ENCODE measurements around the gene MYLK. TPM values are rescaled to one million over a fixed set of nuclear protein-coding genes. Genes with fewer than 3 reads are reported as not detected.

The MYLK gene
- total and polyA plus RNA-seq, 10 of the 15 experiments (the other 5 are each of a cell fraction or from before 2014, with no cell fraction given), result 0.04 to 1.6 (median 0.42) TPM; not detected in 1

GRCh38 chr3:123571264-123571972, 312.7 kb downstream of the MYLK start:
- H3K4me2 ChIP-seq (ENCODE audit: control insufficient read depth, insufficient read depth), result no peak overlapping the region
- no peaks in the 10 kb centered on the region for H3K79me2 ChIP-seq (ENCODE audit: control insufficient read depth, insufficient read depth, low read length)
- no peaks in the 10 kb centered on the region for H4K20me1 ChIP-seq (ENCODE audit: control insufficient read depth, insufficient read depth)
- no TSS peak for BruUV-seq (replicated peaks)
- ChIA-PET POLR2A (interaction anchor here (1.2 to 1.3 kb wide), 3 partner anchors 8 to 18 kb away, joined by 3 to 4 read pairs (median 3); no protein-coding TSS in a partner anchor), SMC1A (ENCODE audit: uncharacterized antibody, unreplicated experiment) (interaction anchor here (0.8 to 7.0 kb wide), 5 partner anchors 10 to 24 kb away, joined by 3 to 56 read pairs (median 8); no protein-coding TSS in a partner anchor), CTCF (interaction anchor here (0.7 to 5.0 kb wide), 4 partner anchors 10 to 241 kb away, joined by 3 to 61 read pairs (median 11); no protein-coding TSS in a partner anchor), RAD21 (ENCODE audit: unreplicated experiment) (interaction anchor here (1.0 to 1.9 kb wide), 4 partner anchors 9 to 69 kb away, joined by 3 to 7 read pairs (median 4); no protein-coding TSS in a partner anchor)
- FAIRE-seq (no peak), ATAC-seq (no peak), DNase-seq (ENCODE audit: low read depth, low spot score) (no peak)
- TF ChIP-seq PML (IDR thresholded peaks at IDR 0.05; ENCODE audit: low read length), result no peak
- peak; percentile 21 to 55; a peak in 1 of 4 replicates for TF ChIP-seq BHLHE40 (IDR thresholded peaks at IDR 0.05; ENCODE audit: borderline replicate concordance in 1 of 2, low read depth in 2 of 2, low read length in 1 of 2)
- no peak overlapping the region for H3K9ac ChIP-seq (ENCODE audit: control insufficient read depth, insufficient read depth, low read length)
- no peaks in the 10 kb centered on the region; a peak in 2 of 4 replicates for H3K36me3 ChIP-seq (ENCODE audit: control insufficient read depth in 2 of 2, insufficient read depth in 2 of 2, low read length in 1 of 2)
- in situ Hi-C loops (cut with MboI), result no loop called here
- H3K9me3 ChIP-seq (replicated peaks; ENCODE audit: control insufficient read depth, insufficient read depth, low read length), result no peaks in the 10 kb centered on the region
- intact Hi-C loops (cut with micrococcal nuclease; ENCODE audit: unreplicated experiment), result no loop called here
- no peak overlapping the region for H3K27ac ChIP-seq (ENCODE audit: control insufficient read depth, insufficient read depth)
- peaks cover 9% of the 10 kb centered on the region; the same call in 1 of the 2 replicates for H3K4me1 ChIP-seq (ENCODE audit: control insufficient read depth, insufficient read depth, low read length)
- 45% methylated on average over 4 of the region's 4 CpGs for WGBS (ENCODE audit: insufficient coverage, insufficient replicate concordance, low lambda C conversion rate, missing lambda C conversion rate)
- H3K4me3 ChIP-seq, result no peak overlapping the region
- H3K27me3 ChIP-seq (replicated peaks in 1 of 2; ENCODE audit: control insufficient read depth in 2 of 2, insufficient read depth in 2 of 2, low read length in 1 of 2), result no peaks in the 10 kb centered on the region
- H2AFZ ChIP-seq (ENCODE audit: control insufficient read depth, low read depth, low read length), result no peak overlapping the region

- no peak overlapping the region for H3K4me3 ChIP-seq
- no peaks in the 10 kb centered on the region for H3K27me3 ChIP-seq (replicated peaks in 1 of 2; ENCODE audit: control insufficient read depth in 2 of 2, insufficient read depth in 2 of 2, low read length in 1 of 2)
- SMC1A ChIA-PET (ENCODE audit: uncharacterized antibody, unreplicated experiment), result interaction anchor here (0.9 kb wide), 1 partner anchor 18 kb away, joined by 3 read pairs; no protein-coding TSS in a partner anchor
- in situ Hi-C loops (cut with MboI), result no loop called here
- RAD21 ChIA-PET (ENCODE audit: unreplicated experiment), result no interaction called here
- POLR2A ChIA-PET, result no interaction called here
- no peak for FAIRE-seq
- H3K9me3 ChIP-seq (replicated peaks; ENCODE audit: control insufficient read depth, insufficient read depth, low read length), result no peaks in the 10 kb centered on the region
- DNase-seq (ENCODE audit: low read depth, low spot score), result no peak
- H3K4me2 ChIP-seq (ENCODE audit: control insufficient read depth, insufficient read depth), result no peak overlapping the region
- no peak overlapping the region for H3K9ac ChIP-seq (ENCODE audit: control insufficient read depth, insufficient read depth, low read length)
- no peak for ATAC-seq
- no peaks in the 10 kb centered on the region for H3K79me2 ChIP-seq (ENCODE audit: control insufficient read depth, insufficient read depth, low read length)
- H3K36me3 ChIP-seq (ENCODE audit: control insufficient read depth in 2 of 2, insufficient read depth in 2 of 2, low read length in 1 of 2), result no peaks in the 10 kb centered on the region; a peak in 1 of 4 replicates
- H2AFZ ChIP-seq (ENCODE audit: control insufficient read depth, low read depth, low read length), result no peak overlapping the region
- CTCF ChIA-PET, result interaction anchor here (0.8 to 1.7 kb wide), 3 partner anchors 9 to 15 kb away, joined by 3 to 11 read pairs (median 5); no protein-coding TSS in a partner anchor
- no peak overlapping the region for H3K27ac ChIP-seq (ENCODE audit: control insufficient read depth, insufficient read depth)
- intact Hi-C loops (cut with micrococcal nuclease; ENCODE audit: unreplicated experiment), result no loop called here
- H3K4me1 ChIP-seq (ENCODE audit: control insufficient read depth, insufficient read depth, low read length), result peaks cover 7% of the 10 kb centered on the region; the same call in 1 of the 2 replicates
- no peaks in the 10 kb centered on the region for H4K20me1 ChIP-seq (ENCODE audit: control insufficient read depth, insufficient read depth)
- BruUV-seq (replicated peaks), result no TSS peak
- TF ChIP-seq CEBPB (IDR thresholded peaks at IDR 0.05; ENCODE audit: borderline replicate concordance in 1 of 2, low read depth in 2 of 2, low read length in 2 of 2) (no peak), MAX (IDR thresholded peaks at IDR 0.05; ENCODE audit: low read depth, low read length) (no peak), NFYB (IDR thresholded peaks at IDR 0.05; ENCODE audit: insufficient read depth, low read depth, low read length) (no peak), NFYA (IDR thresholded peaks at IDR 0.05; ENCODE audit: borderline replicate concordance, low read depth, low read length) (no peak), ZNF622 (IDR thresholded peaks at IDR 0.05) (no peak), ZNF592 (IDR thresholded peaks at IDR 0.05) (no peak)
Measured at GRCh38 chr3:123568875-123569274, 315.3 kb downstream of the MYLK start.
